SK-N-DZ (cell line): ENCODE measurements around the gene FOCAD.

Experiments
- DNase-seq: peaks from one replicate; pipeline ENCODE4 v3.0.0-alpha.2; 2015; ENCODE audit warnings: low spot score

Gene FOCAD

GRCh38 chr9:20791682-20792081, 107.6 kb downstream of the FOCAD start:
- DNase-seq = no peak

- DNase-seq = no peak
Observed at GRCh38 chr9:20804489-20805250, 120.6 kb downstream of the FOCAD start.

GRCh38 chr9:20805766-20806165, 121.7 kb downstream of the FOCAD start:
- no peak for DNase-seq

- no peak for DNase-seq
Observed at GRCh38 chr9:20808002-20808401, 123.9 kb downstream of the FOCAD start.

- no peak for DNase-seq
Observed at GRCh38 chr9:20811872-20812271, 127.8 kb downstream of the FOCAD start.

GRCh38 chr9:20815923-20816703, 132.1 kb downstream of the FOCAD start:
- no peak for DNase-seq

- no peak for DNase-seq
Observed at GRCh38 chr9:20823051-20823450, 139.0 kb downstream of the FOCAD start.

- no peak for DNase-seq
Observed at GRCh38 chr9:20831028-20831427, 147.0 kb downstream of the FOCAD start.

- no peak for DNase-seq
Observed at GRCh38 chr9:20832775-20833174, 148.7 kb downstream of the FOCAD start.

- DNase-seq = no peak
Observed at GRCh38 chr9:20835377-20836286, 151.6 kb downstream of the FOCAD start.

GRCh38 chr9:20837166-20837565, 153.1 kb downstream of the FOCAD start:
- DNase-seq = no peak

- DNase-seq = no peak
Observed at GRCh38 chr9:20838218-20838617, 154.2 kb downstream of the FOCAD start.

GRCh38 chr9:20844916-20845315, 160.9 kb downstream of the FOCAD start:
- no peak for DNase-seq

GRCh38 chr9:20848490-20848889, 164.4 kb downstream of the FOCAD start:
- DNase-seq = no peak

GRCh38 chr9:20853866-20854265, 169.8 kb downstream of the FOCAD start:
- DNase-seq = no peak

- no peak for DNase-seq
Observed at GRCh38 chr9:20854444-20854843, 170.4 kb downstream of the FOCAD start.

- no peak for DNase-seq
Observed at GRCh38 chr9:20863945-20864344, 179.9 kb downstream of the FOCAD start.

- DNase-seq = no peak
Observed at GRCh38 chr9:20865347-20865746, 181.3 kb downstream of the FOCAD start.

- DNase-seq = no peak
Observed at GRCh38 chr9:20870115-20870514, 186.1 kb downstream of the FOCAD start.

GRCh38 chr9:20872340-20872977, 188.4 kb downstream of the FOCAD start:
- no peak for DNase-seq

- DNase-seq = no peak
Observed at GRCh38 chr9:20873240-20873865, 189.3 kb downstream of the FOCAD start.
